NK-92 (cell line): Measurements from ENCODE around the gene SLMAP.

Experiments used
- DNase-seq: peaks from one replicate; lab custom pipeline; 2025; ENCODE audit not compliant: unreplicated experiment; lab: John Stamatoyannopoulos, UW

Gene SLMAP

GRCh38 chr3:57889807-57890206 is 133.7 kb downstream of the SLMAP start:
- DNase-seq: no peak

- DNase-seq: no peak
Measured at GRCh38 chr3:57890874-57891273, 134.8 kb downstream of the SLMAP start.

GRCh38 chr3:57892423-57892822 is 136.3 kb downstream of the SLMAP start:
- DNase-seq: no peak

GRCh38 chr3:57893156-57893555 is 137.0 kb downstream of the SLMAP start:
- no peak for DNase-seq

DNA sequence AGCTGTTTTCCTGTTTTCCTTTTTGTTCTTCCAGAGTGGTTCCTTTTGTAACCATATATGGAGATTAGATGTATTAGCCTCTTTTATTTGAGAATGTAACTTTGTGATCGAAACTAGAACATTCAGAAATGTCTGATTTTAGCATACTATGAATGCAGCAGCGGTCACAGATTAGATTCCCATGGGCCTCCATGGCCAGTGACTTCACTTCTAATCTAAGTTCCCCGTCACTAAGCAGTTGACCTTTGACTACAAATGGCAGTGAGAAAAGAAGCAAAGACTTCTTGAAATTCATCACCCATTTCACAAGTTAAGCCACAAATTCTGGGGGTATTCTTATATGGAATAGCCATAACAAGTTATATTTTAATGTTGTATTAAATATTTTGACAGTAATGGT is 137.6 kb downstream of the SLMAP start:
- DNase-seq: no peak

- DNase-seq: no peak
Measured at GRCh38 chr3:57896031-57896430, 139.9 kb downstream of the SLMAP start.

DNA sequence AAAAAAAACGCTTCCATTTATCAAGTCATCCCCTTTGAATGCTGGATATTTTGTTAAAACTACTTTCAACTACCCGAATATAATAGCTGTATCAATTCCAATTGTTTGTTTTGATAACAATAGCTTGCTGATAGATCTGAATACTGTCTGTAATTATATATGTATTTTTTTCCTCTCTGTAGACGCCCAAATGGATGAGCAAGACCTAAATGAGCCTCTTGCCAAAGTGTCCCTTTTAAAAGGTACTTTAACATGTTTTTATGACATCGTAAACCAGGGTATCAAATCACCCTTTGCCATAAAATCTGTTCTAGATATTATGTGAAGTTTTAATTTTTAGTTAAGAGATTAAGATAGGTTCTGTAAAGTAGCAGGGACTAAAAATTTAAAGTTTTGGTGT is 140.6 kb downstream of the SLMAP start:
- no peak for DNase-seq

DNA sequence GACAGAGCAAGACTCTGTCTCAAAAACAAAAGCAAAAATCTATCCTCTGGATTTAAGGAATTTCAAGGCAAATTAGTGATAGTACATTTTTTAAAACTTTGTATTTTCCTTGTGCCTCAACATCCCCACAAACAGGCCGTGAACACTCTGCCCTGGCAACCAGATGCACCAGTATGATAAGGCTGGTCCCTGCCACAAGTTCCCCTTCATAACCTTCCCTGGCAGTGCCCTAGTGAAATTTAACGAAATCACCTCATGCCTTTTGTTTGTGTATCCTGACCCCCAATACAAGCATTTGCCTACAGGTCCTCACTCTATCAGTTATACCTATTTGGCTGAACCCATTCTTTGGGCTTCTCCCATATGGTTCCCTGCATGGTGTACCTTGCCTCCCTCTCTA is 144.7 kb downstream of the SLMAP start:
- DNase-seq: no peak

DNA sequence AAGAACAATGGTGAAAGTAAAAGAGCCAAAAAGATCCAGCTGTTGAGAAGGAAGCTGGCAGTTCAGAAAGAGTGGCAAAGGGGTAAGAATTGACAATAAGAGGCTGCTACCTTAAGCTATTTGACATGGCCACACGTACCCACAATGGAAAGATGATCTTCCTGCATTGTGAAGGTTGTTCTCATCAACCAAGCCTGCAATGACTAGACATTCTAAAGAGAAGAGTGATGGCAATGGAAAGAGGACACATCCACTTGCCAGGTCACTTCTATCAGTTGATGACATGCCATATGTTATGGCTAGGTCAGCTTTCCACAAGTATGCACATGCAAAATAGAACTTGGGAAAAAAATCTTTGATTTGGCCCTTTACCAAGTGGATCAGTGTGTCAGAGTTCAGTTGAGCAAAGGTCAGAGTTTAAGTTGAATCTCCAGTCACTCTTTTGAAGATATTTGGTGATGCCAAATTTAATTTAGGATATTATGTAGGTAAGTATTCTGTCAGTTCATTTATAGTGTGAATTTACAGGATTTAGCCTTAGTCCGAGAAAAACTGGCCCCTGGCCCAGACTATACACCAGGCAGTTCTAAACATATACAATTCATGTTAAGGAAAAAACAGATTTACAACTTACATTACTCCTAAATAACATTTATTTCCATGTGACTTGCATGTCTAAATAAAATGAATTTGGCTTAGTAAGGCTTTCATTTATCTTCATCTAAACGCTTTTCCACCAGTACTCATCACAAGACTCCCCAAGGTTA is 147.2 kb downstream of the SLMAP start:
- DNase-seq: no peak

- no peak for DNase-seq
Measured at GRCh38 chr3:57910990-57911389, 154.9 kb downstream of the SLMAP start.

GRCh38 chr3:57911593-57911992 is 155.5 kb downstream of the SLMAP start:
- no peak for DNase-seq

DNA sequence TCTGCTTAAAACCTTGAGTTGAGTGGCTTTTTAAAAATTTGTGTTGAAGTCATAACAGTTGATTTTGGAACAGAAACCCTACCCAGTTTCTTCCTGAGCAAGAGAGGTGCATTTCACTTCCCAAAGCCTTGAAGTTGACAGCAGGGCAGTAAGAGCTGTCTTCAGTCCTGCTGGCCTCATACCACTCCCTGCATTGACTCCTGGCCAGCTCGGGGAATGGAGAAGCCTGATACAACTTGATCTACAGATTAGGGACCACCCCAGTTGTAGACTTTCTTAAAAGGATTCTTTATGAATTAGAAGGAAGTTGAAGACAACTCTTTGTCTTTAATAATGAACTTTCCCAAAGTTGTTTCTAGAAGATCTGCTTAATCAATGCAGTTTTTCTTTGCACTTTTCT is 161.5 kb downstream of the SLMAP start:
- DNase-seq: no peak

- no peak for DNase-seq
Measured at GRCh38 chr3:57918123-57918837, 162.2 kb downstream of the SLMAP start.

GRCh38 chr3:57919987-57920386 is 163.9 kb downstream of the SLMAP start:
- no peak for DNase-seq

DNA sequence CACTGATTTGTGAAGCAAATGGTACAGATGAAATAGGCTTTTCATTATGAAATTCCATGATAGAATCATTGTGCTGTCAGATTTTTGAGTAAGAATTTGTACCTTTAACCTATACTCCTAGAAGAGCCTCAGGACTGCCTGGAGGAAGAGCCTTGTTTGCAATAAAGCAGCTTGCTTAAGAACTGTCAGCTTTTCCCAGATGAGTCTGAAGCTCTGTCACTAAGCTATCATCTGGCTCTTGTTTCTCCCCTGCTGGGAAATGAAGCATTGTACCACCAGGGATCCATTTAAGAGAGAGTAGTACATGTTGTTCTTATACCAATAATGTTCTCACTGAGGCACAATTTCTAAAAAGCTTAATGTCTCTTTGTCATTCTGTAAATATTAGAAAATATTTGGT is 167.0 kb downstream of the SLMAP start:
- no peak for DNase-seq

- no peak for DNase-seq
Measured at GRCh38 chr3:57923752-57924151, 167.6 kb downstream of the SLMAP start.

GRCh38 chr3:57927166-57927565 is 171.1 kb downstream of the SLMAP start:
- DNase-seq: no peak

- no peak for DNase-seq
Measured at GRCh38 chr3:57927916-57928315, 171.8 kb downstream of the SLMAP start.

DNA sequence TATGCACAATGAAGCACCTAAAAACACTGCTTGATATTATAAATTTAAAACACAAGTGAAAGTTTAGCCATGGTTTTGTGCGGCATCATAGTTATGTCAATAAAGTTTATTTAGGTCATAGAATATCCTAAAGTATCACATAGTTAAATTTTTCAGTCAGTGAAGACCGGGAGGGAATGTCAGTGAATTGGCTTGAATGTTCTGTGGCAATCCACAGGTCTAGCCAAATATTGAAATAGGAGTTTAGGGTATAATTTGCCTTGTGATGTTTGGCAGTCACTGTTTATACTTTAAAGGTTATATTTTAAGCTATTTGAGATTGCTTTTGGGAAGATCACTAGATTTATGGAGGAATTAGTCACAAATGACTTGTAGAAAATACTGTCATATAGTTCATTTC is 172.4 kb downstream of the SLMAP start:
- no peak for DNase-seq

DNA sequence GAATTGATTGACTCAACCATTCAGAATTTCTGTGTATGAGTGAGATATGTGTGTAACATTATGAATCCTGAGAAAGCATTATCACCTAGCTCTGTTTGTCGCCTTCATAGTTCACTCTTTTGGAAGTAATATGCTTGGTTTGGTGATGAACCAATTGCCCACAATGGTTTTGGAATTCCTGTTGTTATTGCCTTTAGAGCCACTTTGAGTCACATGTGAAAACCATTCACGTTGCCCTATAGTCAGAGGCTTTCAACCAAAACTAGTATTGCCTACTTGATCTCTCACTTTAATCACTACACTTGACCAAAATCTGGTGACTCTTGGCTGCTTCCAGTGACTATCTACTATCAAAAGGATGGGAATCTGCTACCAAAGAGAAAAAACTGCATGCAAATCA is 173.9 kb downstream of the SLMAP start:
- DNase-seq: no peak

GRCh38 chr3:57933602-57934001 is 177.5 kb downstream of the SLMAP start:
- DNase-seq: no peak

DNA sequence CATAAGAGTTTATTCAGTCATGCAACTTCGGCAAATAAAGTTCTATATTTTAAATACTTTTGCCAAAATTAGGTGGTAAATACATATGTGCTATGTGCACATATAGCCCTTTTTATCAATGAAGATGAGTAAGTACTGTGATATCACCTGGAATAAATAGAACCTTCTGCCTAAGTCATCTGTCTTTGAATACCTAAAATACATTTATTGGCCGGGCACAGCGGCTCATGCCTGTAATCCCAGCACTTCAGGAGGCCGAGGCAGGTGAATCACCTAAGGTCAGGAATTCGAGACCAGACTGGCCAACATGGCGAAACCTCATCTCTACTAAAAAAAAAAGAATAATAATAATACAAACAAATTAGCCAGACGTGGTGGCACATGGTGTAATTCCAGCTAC is 178.3 kb downstream of the SLMAP start:
- no peak for DNase-seq

- DNase-seq: no peak
Measured at GRCh38 chr3:57935539-57935938, 179.4 kb downstream of the SLMAP start.
